HCT116 (cell line): Measurements from ENCODE around the gene ROBO1. TPM values are rescaled to one million over a fixed set of nuclear protein-coding genes. Genes with fewer than 3 reads are reported as not detected.

Experiments used
- ATAC-seq: fragments of 200-7000 bp; cut with Tn5 transposase; 2 replicates; pipeline ENCODE4 v1.9.1; 2020; ENCODE audit warnings: mild to moderate bottlenecking, moderate library complexity
- BruUV-seq: library from RNA; stranded (reverse); fragments of 400-500 nt; replicated peaks from 2 replicates; lab custom pipeline; 2021; lab: Mats Ljungman, UMichigan
- CTCF ChIA-PET: fragments of 300-600 bp; sonication (Branson Sonifier 250); formaldehyde crosslinking; loops from one replicate; lab custom pipeline; 2021; ENCODE audit warnings: antibody characterized with exemption; lab: Charles Lee
- POLR2A ChIA-PET: fragments of 300-600, 350-600 bp; sonication (Branson Sonifier 250); formaldehyde crosslinking; loops from one replicate; lab custom pipeline; 2021; ENCODE audit warnings: antibody characterized with exemption; lab: Charles Lee
- RAD21 ChIA-PET, 2 experiments: fragments of 300-600 bp; sonication (Branson Sonifier 250); formaldehyde crosslinking; loops; one replicate each; lab custom pipeline; 2023; ENCODE audit warnings: low total read pairs in 2 of 2; ENCODE audit not compliant: uncharacterized antibody in 2 of 2, unreplicated experiment in 2 of 2, low non-redundant PET in 1 of 2; lab: Charles Lee
- DNase-seq: peaks from one replicate; pipeline ENCODE4 v3.0.0-alpha.2; 2010; ENCODE audit warnings: low read depth, low spot score
- H2AFZ ChIP-seq: fragments of 200-600 bp; shearing (Covaris generic), sonication (generic); 2 replicates; pipeline ENCODE4 v1.6.1; 2017; ENCODE audit warnings: low read depth, mixed run types, mixed read lengths, antibody characterized with exemption, low read length; ENCODE audit not compliant: poor library complexity, severe bottlenecking
- H3K27ac ChIP-seq: 2 replicates; pipeline ENCODE4 v1.5.1; 2012; ENCODE audit warnings: low read depth, low read length
- H3K27me3 ChIP-seq: fragments of 200-600 bp; sonication (generic); 2 replicates; pipeline ENCODE4 v1.6.1; 2016; ENCODE audit warnings: mixed run types, low read length, mixed read lengths; ENCODE audit not compliant: insufficient read depth
- H3K36me3 ChIP-seq, 2 experiments: fragments of 200-500 bp in 1 of 2; fragments of 200-600 bp in 1 of 2; sonication (Bioruptor generic) in 1 of 2; sonication (generic) in 1 of 2; 2 replicates each; pipeline versions ENCODE4 v1.5.1 to v1.6.1; 2014 to 2016; ENCODE audit warnings: low read length in 2 of 2, inconsistent platforms in 1 of 2, mixed read lengths in 1 of 2, mixed run types in 1 of 2; ENCODE audit not compliant: insufficient read depth in 2 of 2, control insufficient read depth in 1 of 2
- H3K4me1 ChIP-seq, 2 experiments: fragments of 200-600 bp in 1 of 2; sonication (generic) in 1 of 2; 2 replicates each; pipeline versions ENCODE4 v1.5.1 to v1.6.1; 2012 to 2017; ENCODE audit warnings: low read length in 2 of 2, inconsistent platforms in 1 of 2, mild to moderate bottlenecking in 1 of 2, mixed read lengths in 1 of 2, mixed run types in 1 of 2, moderate library complexity in 1 of 2; ENCODE audit not compliant: insufficient read depth in 2 of 2, control insufficient read depth in 1 of 2
- H3K4me2 ChIP-seq: fragments of 200-600 bp; sonication (generic); 2 replicates; pipeline ENCODE4 v1.6.1; 2017; ENCODE audit warnings: mixed run types, low read length, mixed read lengths
- H3K4me3 ChIP-seq, 2 experiments: fragments of 200-600 bp in 1 of 2; sonication (generic) in 1 of 2; replicated peaks in 1 of 2; 2 replicates each; pipeline ENCODE4 v1.5.1; 2011 to 2016; ENCODE audit warnings: low read length in 2 of 2, control low read depth in 1 of 2, low read depth in 1 of 2, mild to moderate bottlenecking in 1 of 2, mixed read lengths in 1 of 2, mixed run types in 1 of 2
- H3K79me2 ChIP-seq: fragments of 200-600 bp; sonication (generic); 2 replicates; pipeline ENCODE4 v1.6.1; 2017; ENCODE audit warnings: mild to moderate bottlenecking, mixed run types, low read length, moderate library complexity, mixed read lengths; ENCODE audit not compliant: insufficient read depth
- H3K9ac ChIP-seq: fragments of 200-600 bp; sonication (generic); 2 replicates; pipeline ENCODE4 v1.6.1; 2016; ENCODE audit warnings: low read length, mixed read lengths
- H3K9me2 ChIP-seq: fragments of 200-600 bp; sonication (generic), shearing (Covaris generic); 2 replicates; pipeline ENCODE4 v1.6.1; 2017; ENCODE audit warnings: mixed run types, mild to moderate bottlenecking, moderate library complexity; ENCODE audit not compliant: insufficient read depth
- H3K9me3 ChIP-seq, 2 experiments: fragments of 200-500 bp in 1 of 2; fragments of 200-600 bp in 1 of 2; sonication (Bioruptor generic) in 1 of 2; sonication (generic) in 1 of 2; 2 replicates each; pipeline ENCODE4 v1.6.1; 2014 to 2017; ENCODE audit warnings: low read length in 2 of 2, mixed read lengths in 2 of 2, inconsistent platforms in 1 of 2, low read depth in 1 of 2, mild to moderate bottlenecking in 1 of 2, mixed run types in 1 of 2, moderate library complexity in 1 of 2; ENCODE audit not compliant: control insufficient read depth in 1 of 2, insufficient read depth in 1 of 2
- H4K20me1 ChIP-seq: fragments of 200-600 bp; sonication (generic), shearing (Covaris generic); 2 replicates; pipeline ENCODE4 v1.6.1; 2017; ENCODE audit warnings: mixed run types, mild to moderate bottlenecking, moderate library complexity; ENCODE audit not compliant: insufficient read depth
- CTCF ChIP-seq, 3 experiments: fragments of 200-600 bp in 1 of 3; sonication (generic) in 1 of 3; IDR thresholded peaks in 2 of 3; conservative IDR thresholded peaks in 1 of 3; 2 replicates each; pipeline ENCODE4 v1.5.1; 2012 to 2017; ENCODE audit warnings: low read depth in 2 of 3, low read length in 2 of 3, antibody characterized with exemption in 1 of 3, borderline replicate concordance in 1 of 3, control low read depth in 1 of 3, mild to moderate bottlenecking in 1 of 3, mixed read lengths in 1 of 3, mixed run types in 1 of 3, moderate library complexity in 1 of 3; ENCODE audit not compliant: insufficient read depth in 1 of 3
- EGR1 ChIP-seq: IDR thresholded peaks from 2 replicates; pipeline ENCODE4 v1.6.1; 2012; ENCODE audit warnings: low read depth
- ELF1 ChIP-seq: IDR thresholded peaks from 2 replicates; pipeline ENCODE4 v1.6.1; 2012; ENCODE audit warnings: low read depth, borderline replicate concordance
- EZH2phosphoT487 ChIP-seq: fragments of 200-600 bp; IDR thresholded peaks from 2 replicates; pipeline ENCODE4 v1.6.1; 2018; ENCODE audit warnings: antibody characterized with exemption, borderline replicate concordance
- FOSL1 ChIP-seq: IDR thresholded peaks from 2 replicates; pipeline ENCODE4 v1.6.1; 2012; ENCODE audit warnings: low read depth
- MAX ChIP-seq: IDR thresholded peaks from 2 replicates; pipeline ENCODE4 v1.6.1; 2012
- POLR2A ChIP-seq: IDR thresholded peaks from 2 replicates; pipeline ENCODE4 v1.7.0; 2011; ENCODE audit warnings: borderline replicate concordance; ENCODE audit not compliant: insufficient read depth, insufficient read length; ENCODE audit errors: extremely low read depth
- POLR2AphosphoS5 ChIP-seq: IDR thresholded peaks from 2 replicates; pipeline ENCODE4 v1.6.1; 2011; ENCODE audit warnings: mild to moderate bottlenecking, low read depth, low read length, moderate library complexity
- SIN3A ChIP-seq: IDR thresholded peaks from 2 replicates; pipeline ENCODE4 v1.6.1; 2012; ENCODE audit warnings: low read depth
- SP1 ChIP-seq: IDR thresholded peaks from 2 replicates; pipeline ENCODE4 v1.6.1; 2012; ENCODE audit warnings: low read depth
- TCF7L2 ChIP-seq: IDR thresholded peaks from 2 replicates; pipeline ENCODE4 v1.7.0; 2011; ENCODE audit warnings: borderline replicate concordance, inconsistent platforms; ENCODE audit not compliant: insufficient read depth, insufficient read length; ENCODE audit errors: extremely low read depth
- YY1 ChIP-seq: IDR thresholded peaks from 2 replicates; pipeline ENCODE4 v1.6.1; 2011; ENCODE audit warnings: low read length, low read depth, moderate library complexity, mild to moderate bottlenecking; ENCODE audit not compliant: insufficient replicate concordance; ENCODE audit errors: extremely low read depth
- ZBTB33 ChIP-seq: IDR thresholded peaks from 2 replicates; pipeline ENCODE4 v1.6.1; 2011; ENCODE audit warnings: mild to moderate bottlenecking, low read length, moderate library complexity; ENCODE audit not compliant: insufficient replicate concordance; ENCODE audit errors: extremely low read depth
- ZFX ChIP-seq: fragments of 450-650 bp; IDR thresholded peaks from 2 replicates; pipeline ENCODE4 v1.6.1; 2017
- ZNF274 ChIP-seq: fragments of 200-500 bp; sonication (Bioruptor generic); IDR thresholded peaks from 2 replicates; pipeline ENCODE4 v1.6.1; 2014; ENCODE audit warnings: mild to moderate bottlenecking, low read depth, low read length, inconsistent platforms
- intact Hi-C: fragments of 100-400 bp; cut with micrococcal nuclease; formaldehyde crosslinking; loops from 2 replicates; pipeline ENCODE4 v1.10.0; 2022
- total RNA-seq: library from RNA; stranded (reverse); gene quantifications from one replicate; pipeline ENCODE4 v1.2.1, GENCODE V29; 2021; ENCODE audit not compliant: unreplicated experiment

ROBO1 gene
- total RNA-seq, 1 experiment from 2014 or later: 0.27 TPM

- H3K4me2 ChIP-seq: no peak overlapping the region
- no TSS peak for BruUV-seq
- H2AFZ ChIP-seq: no peak overlapping the region
- H3K9me3 ChIP-seq: peaks cover 0 to 5% of the 10 kb centered on the region in 2 experiments; a peak in 3 of 4 replicates
- no peak for ATAC-seq
- H3K9me2 ChIP-seq: no peaks in the 10 kb centered on the region
- intact Hi-C loops: no loop called here
- ChIA-PET POLR2A (no interaction called here), RAD21 (no interaction called here), CTCF (no interaction called here)
- no peaks in the 10 kb centered on the region for H3K36me3 ChIP-seq
- H4K20me1 ChIP-seq: no peaks in the 10 kb centered on the region
- no peak overlapping the region for H3K27ac ChIP-seq
- H3K4me1 ChIP-seq: no peaks in the 10 kb centered on the region
- H3K4me3 ChIP-seq: no peak overlapping the region
- H3K79me2 ChIP-seq: no peaks in the 10 kb centered on the region
- no peak for DNase-seq
- H3K9ac ChIP-seq: no peak overlapping the region
- TF ChIP-seq ZBTB33 (no peak), SIN3A (no peak), CTCF (IDR thresholded peaks at IDR 0.05 in 2 of 3, conservative IDR thresholded peaks at IDR 0.05 in 1 of 3; ENCODE audit: borderline replicate concordance in 1 of 3, insufficient read depth in 1 of 3, low read depth in 2 of 3, low read length in 2 of 3) (no peak), YY1 (no peak), ELF1 (no peak), SP1 (no peak), ZFX (no peak), EZH2phosphoT487 (no peak), EGR1 (no peak), POLR2A (no peak), TCF7L2 (no peak), FOSL1 (no peak), POLR2AphosphoS5 (no peak), MAX (no peak), ZNF274 (no peak)
- no peaks in the 10 kb centered on the region for H3K27me3 ChIP-seq
Measured at GRCh38 chr3:79572930-79573329, 194.9 kb downstream of the ROBO1 start.
